HepG2 (cell line): ENCODE data around the gene PAQR5. TPM values are rescaled to one million over a fixed set of nuclear protein-coding genes. Genes with fewer than 3 reads are reported as not detected.

Experiments used
- DNMT1 ChIP-seq: sonication (generic); formaldehyde crosslinking; IDR thresholded peaks from 2 replicates; pipeline ENCODE4 v1.5.1; 2020; ENCODE audit warnings: mild to moderate bottlenecking, missing genetic modification reagents
- EP300 ChIP-seq, 3 experiments: sonication (generic) in 1 of 3; formaldehyde crosslinking in 1 of 3; IDR thresholded peaks; 2 replicates each; pipeline versions ENCODE4 v1.5.1 to v1.6.1; 2011 to 2020; ENCODE audit warnings: low read depth in 2 of 3, low read length in 2 of 3, borderline replicate concordance in 1 of 3, improper control_type of control experiment in 1 of 3, mild to moderate bottlenecking in 1 of 3, missing genetic modification reagents in 1 of 3, moderate library complexity in 1 of 3
- GABPB1 ChIP-seq: IDR thresholded peaks from 2 replicates; pipeline ENCODE4 v1.6.1; 2016; ENCODE audit warnings: mild to moderate bottlenecking, missing genetic modification reagents, moderate library complexity, missing compliant biosample characterization
- KMT2B ChIP-seq: IDR thresholded peaks from 2 replicates; pipeline ENCODE4 v1.6.1; 2016; ENCODE audit warnings: missing genetic modification reagents, missing compliant biosample characterization
- MXI1 ChIP-seq: IDR thresholded peaks from 3 replicates; pipeline ENCODE4 v1.6.1; 2012; ENCODE audit warnings: low read depth, low read length, inconsistent platforms, borderline replicate concordance
- NCOR1 ChIP-seq: fragments of 200-600 bp; sonication (generic); IDR thresholded peaks from 2 replicates; pipeline ENCODE4 v1.7.0; 2017; ENCODE audit warnings: antibody characterized with exemption, low read length, borderline replicate concordance
- NFE2 ChIP-seq: sonication (generic); formaldehyde crosslinking; IDR thresholded peaks from 2 replicates; pipeline ENCODE4 v1.4.0; 2020; ENCODE audit warnings: missing genetic modification reagents
- NR2F6 ChIP-seq, 2 experiments: IDR thresholded peaks; 2 replicates each; pipeline ENCODE4 v1.6.1; 2016; ENCODE audit warnings: antibody characterized with exemption in 1 of 2, mild to moderate bottlenecking in 1 of 2
- ZNF383 ChIP-seq: sonication (generic); formaldehyde crosslinking; IDR thresholded peaks from 2 replicates; pipeline ENCODE4 v1.4.0; 2020; ENCODE audit warnings: missing genetic modification reagents, mild to moderate bottlenecking, borderline replicate concordance
- ZNF556 ChIP-seq: sonication (generic); formaldehyde crosslinking; IDR thresholded peaks from 2 replicates; pipeline ENCODE4 v1.4.0; 2020; ENCODE audit warnings: mild to moderate bottlenecking, missing genetic modification reagents, borderline replicate concordance
- ZNF792 ChIP-seq: IDR thresholded peaks from 2 replicates; pipeline ENCODE4 v1.6.1; 2016
- polyA plus RNA-seq, 8 experiments: library from polyadenylated mRNA; depleted of rRNA in 3 of 8; stranded (reverse) in 7 of 8; unstranded in 1 of 8; fragments of >200 nt; fragmentation: Illumina TruSeq in 4 of 8; extraction: Trizol in 4 of 8; gene quantifications; 2 replicates each; pipeline versions ENCODE4 v1.2.1 to v1.2.3, GENCODE V29; 2011 to 2016; ENCODE audit warnings: low read depth in 4 of 8, missing spikeins in 1 of 8, mixed read lengths in 1 of 8; ENCODE audit not compliant: insufficient read depth in 1 of 8
- total RNA-seq, 5 experiments: library from RNA; depleted of rRNA; stranded (reverse); fragments of >200 nt; fragmentation: Illumina TruSeq; extraction: Trizol; gene quantifications; 2 replicates each; pipeline ENCODE4 v1.2.3, GENCODE V29; 2016; ENCODE audit warnings: low read depth in 1 of 5
- TF ChIP-seq, protein P1 (sequence below): sonication (generic); formaldehyde crosslinking; IDR thresholded peaks from 2 replicates; pipeline ENCODE4 v1.5.0; 2020; ENCODE audit warnings: mild to moderate bottlenecking, missing genetic modification reagents, borderline replicate concordance
- TF ChIP-seq, protein P2 (sequence below): sonication (generic); formaldehyde crosslinking; IDR thresholded peaks from 2 replicates; pipeline ENCODE4 v1.4.0; 2020; ENCODE audit warnings: mild to moderate bottlenecking, missing genetic modification reagents

The PAQR5 gene
- total and polyA plus RNA-seq, 2 of the 13 experiments (the other 11 are each of a cell fraction or from before 2014, with no cell fraction given): 0.53 to 1.3 TPM

DNA sequence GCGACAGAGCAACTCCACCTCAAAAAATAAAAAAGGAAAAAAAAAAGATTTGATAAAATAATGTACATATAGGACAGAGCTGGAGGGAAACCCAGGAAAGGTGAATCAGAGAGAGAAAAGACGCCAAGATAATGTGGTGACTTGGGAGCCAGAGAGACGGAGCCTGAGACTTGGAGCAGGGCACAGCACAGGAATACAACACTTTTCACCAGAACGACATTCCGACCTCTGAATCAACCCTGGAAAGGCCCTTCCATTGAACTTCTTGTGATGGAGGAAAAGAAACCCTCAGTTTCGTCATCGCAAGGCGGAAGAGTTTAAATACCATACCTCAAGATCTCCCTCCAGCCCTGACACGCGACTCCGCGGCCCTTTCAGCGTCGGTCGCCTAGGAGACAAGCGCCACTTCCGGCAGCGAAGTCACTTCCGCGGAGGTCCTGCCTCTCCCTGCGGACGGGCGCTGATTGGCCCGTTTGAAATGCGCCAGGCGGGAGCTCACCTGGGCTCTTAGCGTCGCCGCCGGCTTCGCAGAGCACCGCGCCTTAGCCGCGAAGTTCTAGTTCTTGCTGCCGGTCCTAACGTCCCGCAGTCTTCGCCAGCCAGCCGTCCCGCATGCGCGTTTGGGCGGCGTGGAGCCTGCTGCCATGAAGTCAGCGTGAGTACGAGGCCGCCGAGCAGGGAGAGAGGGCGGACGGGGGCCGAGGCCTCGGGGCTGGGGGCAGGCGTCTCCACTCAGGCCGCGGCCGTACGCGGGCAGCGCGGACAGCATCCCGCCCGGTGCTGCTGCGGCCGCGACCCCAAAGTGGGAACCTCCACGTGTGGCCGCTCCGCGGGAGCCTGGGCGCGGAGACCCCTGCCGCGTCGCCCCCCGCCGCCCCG, 115.3 kb downstream of the PAQR5 start, which contains the start of gene KIF23 (continued):
- TF ChIP-seq, protein P1, sequence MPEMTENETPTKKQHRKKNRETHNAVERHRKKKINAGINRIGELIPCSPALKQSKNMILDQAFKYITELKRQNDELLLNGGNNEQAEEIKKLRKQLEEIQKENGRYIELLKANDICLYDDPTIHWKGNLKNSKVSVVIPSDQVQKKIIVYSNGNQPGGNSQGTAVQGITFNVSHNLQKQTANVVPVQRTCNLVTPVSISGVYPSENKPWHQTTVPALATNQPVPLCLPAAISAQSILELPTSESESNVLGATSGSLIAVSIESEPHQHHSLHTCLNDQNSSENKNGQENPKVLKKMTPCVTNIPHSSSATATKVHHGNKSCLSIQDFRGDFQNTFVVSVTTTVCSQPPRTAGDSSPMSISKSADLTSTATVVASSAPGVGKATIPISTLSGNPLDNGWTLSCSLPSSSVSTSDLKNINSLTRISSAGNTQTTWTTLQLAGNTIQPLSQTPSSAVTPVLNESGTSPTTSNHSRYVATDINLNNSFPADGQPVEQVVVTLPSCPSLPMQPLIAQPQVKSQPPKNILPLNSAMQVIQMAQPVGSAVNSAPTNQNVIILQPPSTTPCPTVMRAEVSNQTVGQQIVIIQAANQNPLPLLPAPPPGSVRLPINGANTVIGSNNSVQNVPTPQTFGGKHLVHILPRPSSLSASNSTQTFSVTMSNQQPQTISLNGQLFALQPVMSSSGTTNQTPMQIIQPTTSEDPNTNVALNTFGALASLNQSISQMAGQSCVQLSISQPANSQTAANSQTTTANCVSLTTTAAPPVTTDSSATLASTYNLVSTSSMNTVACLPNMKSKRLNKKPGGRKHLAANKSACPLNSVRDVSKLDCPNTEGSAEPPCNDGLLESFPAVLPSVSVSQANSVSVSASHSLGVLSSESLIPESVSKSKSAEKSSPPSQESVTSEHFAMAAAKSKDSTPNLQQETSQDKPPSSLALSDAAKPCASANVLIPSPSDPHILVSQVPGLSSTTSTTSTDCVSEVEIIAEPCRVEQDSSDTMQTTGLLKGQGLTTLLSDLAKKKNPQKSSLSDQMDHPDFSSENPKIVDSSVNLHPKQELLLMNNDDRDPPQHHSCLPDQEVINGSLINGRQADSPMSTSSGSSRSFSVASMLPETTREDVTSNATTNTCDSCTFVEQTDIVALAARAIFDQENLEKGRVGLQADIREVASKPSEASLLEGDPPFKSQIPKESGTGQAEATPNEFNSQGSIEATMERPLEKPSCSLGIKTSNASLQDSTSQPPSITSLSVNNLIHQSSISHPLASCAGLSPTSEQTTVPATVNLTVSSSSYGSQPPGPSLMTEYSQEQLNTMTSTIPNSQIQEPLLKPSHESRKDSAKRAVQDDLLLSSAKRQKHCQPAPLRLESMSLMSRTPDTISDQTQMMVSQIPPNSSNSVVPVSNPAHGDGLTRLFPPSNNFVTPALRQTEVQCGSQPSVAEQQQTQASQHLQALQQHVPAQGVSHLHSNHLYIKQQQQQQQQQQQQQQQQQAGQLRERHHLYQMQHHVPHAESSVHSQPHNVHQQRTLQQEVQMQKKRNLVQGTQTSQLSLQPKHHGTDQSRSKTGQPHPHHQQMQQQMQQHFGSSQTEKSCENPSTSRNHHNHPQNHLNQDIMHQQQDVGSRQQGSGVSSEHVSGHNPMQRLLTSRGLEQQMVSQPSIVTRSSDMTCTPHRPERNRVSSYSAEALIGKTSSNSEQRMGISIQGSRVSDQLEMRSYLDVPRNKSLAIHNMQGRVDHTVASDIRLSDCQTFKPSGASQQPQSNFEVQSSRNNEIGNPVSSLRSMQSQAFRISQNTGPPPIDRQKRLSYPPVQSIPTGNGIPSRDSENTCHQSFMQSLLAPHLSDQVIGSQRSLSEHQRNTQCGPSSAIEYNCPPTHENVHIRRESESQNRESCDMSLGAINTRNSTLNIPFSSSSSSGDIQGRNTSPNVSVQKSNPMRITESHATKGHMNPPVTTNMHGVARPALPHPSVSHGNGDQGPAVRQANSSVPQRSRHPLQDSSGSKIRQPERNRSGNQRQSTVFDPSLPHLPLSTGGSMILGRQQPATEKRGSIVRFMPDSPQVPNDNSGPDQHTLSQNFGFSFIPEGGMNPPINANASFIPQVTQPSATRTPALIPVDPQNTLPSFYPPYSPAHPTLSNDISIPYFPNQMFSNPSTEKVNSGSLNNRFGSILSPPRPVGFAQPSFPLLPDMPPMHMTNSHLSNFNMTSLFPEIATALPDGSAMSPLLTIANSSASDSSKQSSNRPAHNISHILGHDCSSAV: no peak
- 0 out of 2 replicates have a peak, but pooled peaks have one; percentile 52 for TF ChIP-seq DNMT1
- no peak for TF ChIP-seq NR2F6 (IDR thresholded peaks at IDR 0.05)
- TF ChIP-seq NR2F6 (CRISPR knock-in tag; IDR thresholded peaks at IDR 0.05): no peak
- TF ChIP-seq, protein P2, sequence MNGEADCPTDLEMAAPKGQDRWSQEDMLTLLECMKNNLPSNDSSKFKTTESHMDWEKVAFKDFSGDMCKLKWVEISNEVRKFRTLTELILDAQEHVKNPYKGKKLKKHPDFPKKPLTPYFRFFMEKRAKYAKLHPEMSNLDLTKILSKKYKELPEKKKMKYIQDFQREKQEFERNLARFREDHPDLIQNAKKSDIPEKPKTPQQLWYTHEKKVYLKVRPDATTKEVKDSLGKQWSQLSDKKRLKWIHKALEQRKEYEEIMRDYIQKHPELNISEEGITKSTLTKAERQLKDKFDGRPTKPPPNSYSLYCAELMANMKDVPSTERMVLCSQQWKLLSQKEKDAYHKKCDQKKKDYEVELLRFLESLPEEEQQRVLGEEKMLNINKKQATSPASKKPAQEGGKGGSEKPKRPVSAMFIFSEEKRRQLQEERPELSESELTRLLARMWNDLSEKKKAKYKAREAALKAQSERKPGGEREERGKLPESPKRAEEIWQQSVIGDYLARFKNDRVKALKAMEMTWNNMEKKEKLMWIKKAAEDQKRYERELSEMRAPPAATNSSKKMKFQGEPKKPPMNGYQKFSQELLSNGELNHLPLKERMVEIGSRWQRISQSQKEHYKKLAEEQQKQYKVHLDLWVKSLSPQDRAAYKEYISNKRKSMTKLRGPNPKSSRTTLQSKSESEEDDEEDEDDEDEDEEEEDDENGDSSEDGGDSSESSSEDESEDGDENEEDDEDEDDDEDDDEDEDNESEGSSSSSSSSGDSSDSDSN (CRISPR knock-in tag): peak; percentile 94
- no peak for TF ChIP-seq NCOR1
- TF ChIP-seq NFE2 (CRISPR knock-in tag): no peak
- peak; percentile 100 for TF ChIP-seq MXI1
- peak; percentile 89 for TF ChIP-seq KMT2B (CRISPR knock-in tag)
- no peak for TF ChIP-seq ZNF556
- TF ChIP-seq EP300 (IDR thresholded peaks at IDR 0.05; ENCODE audit: low read depth in 2 of 2, low read length in 2 of 2): no peak
- TF ChIP-seq EP300 (CRISPR knock-in tag; IDR thresholded peaks at IDR 0.05; ENCODE audit: borderline replicate concordance): no peak
- TF ChIP-seq ZNF792: peak; percentile 49; the same call in 1 of the 2 replicates
- peak; percentile 96 for TF ChIP-seq GABPB1
- no peak for TF ChIP-seq ZNF383 (CRISPR knock-in tag)
